Measurements from ENCODE around the gene MASP1.

MASP1 gene

GRCh38 chr3:187314176-187314575 lies 22.6 kb upstream of the MASP1 start:
- DNase-seq, result no peak
- no peaks in the 10 kb centered on the region for H3K36me3 Mint-ChIP-seq (ENCODE audit: insufficient read depth)
- H3K4me1 Mint-ChIP-seq (ENCODE audit: low read depth in 2 of 2), result peaks cover 6 to 7% of the 10 kb centered on the region in 2 donors
- no peak overlapping the region for H3K4me3 Mint-ChIP-seq
- ATAC-seq (replicated peaks), result no peak
- H3K27me3 Mint-ChIP-seq, result peaks cover 71 to 73% of the 10 kb centered on the region in 2 donors
- H3K9me3 Mint-ChIP-seq, result no peaks in the 10 kb centered on the region
- H3K27ac Mint-ChIP-seq, result no peak overlapping the region

- ATAC-seq (replicated peaks) (no peak), DNase-seq (no peak)
- Mint-ChIP-seq H3K27me3 (peaks cover 45 to 53% of the 10 kb centered on the region in 2 donors), H3K27ac (no peak overlapping the region), H3K9me3 (no peaks in the 10 kb centered on the region), H3K4me1 (ENCODE audit: low read depth in 2 of 2) (no peaks in the 10 kb centered on the region), H3K36me3 (ENCODE audit: insufficient read depth) (no peaks in the 10 kb centered on the region), H3K4me3 (no peak overlapping the region)
Observed at GRCh38 chr3:187310954-187311470, 19.5 kb upstream of the MASP1 start.

DNA sequence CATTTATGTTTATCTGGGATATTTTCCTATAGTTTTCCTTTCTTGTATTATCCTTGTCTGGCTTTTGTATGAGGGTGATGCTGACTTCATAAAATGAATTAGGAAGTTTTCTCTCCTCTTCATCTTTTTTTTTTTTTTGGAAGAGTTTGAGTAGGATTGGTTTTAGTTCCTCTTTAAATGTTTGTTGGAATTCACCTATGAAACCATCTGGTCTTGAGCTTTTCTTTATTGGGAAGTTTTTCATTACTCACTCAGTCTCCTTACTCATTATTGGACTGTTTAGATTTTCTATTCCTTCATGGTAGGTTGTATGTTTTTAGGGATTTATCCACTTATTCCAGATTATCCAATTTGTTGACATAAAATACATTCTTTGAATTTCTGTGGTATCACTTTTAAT lies 18.7 kb upstream of the MASP1 start:
- Mint-ChIP-seq H3K27ac (no peak overlapping the region), H3K9me3 (no peaks in the 10 kb centered on the region), H3K4me1 (ENCODE audit: low read depth in 2 of 2) (no peaks in the 10 kb centered on the region), H3K36me3 (ENCODE audit: insufficient read depth) (no peaks in the 10 kb centered on the region), H3K27me3 (peaks cover 44 to 51% of the 10 kb centered on the region in 2 donors), H3K4me3 (no peak overlapping the region)
- DNase-seq (no peak), ATAC-seq (replicated peaks) (no peak)

GRCh38 chr3:187305881-187306280 lies 14.3 kb upstream of the MASP1 start:
- DNase-seq (no peak), ATAC-seq (replicated peaks) (no peak)
- H3K27me3 Mint-ChIP-seq, result peaks cover 22 to 40% of the 10 kb centered on the region in 2 donors
- H3K27ac Mint-ChIP-seq, result no peak overlapping the region
- no peaks in the 10 kb centered on the region for H3K9me3 Mint-ChIP-seq
- no peaks in the 10 kb centered on the region for H3K4me1 Mint-ChIP-seq (ENCODE audit: low read depth in 2 of 2)
- no peak overlapping the region for H3K4me3 Mint-ChIP-seq
- H3K36me3 Mint-ChIP-seq (ENCODE audit: insufficient read depth), result no peaks in the 10 kb centered on the region

- Mint-ChIP-seq H3K27ac (no peak overlapping the region), H3K4me3 (no peak overlapping the region), H3K4me1 (ENCODE audit: low read depth in 2 of 2) (no peaks in the 10 kb centered on the region), H3K9me3 (no peaks in the 10 kb centered on the region), H3K36me3 (ENCODE audit: insufficient read depth) (no peaks in the 10 kb centered on the region), H3K27me3 (peaks cover 21 to 23% of the 10 kb centered on the region in 2 donors)
- ATAC-seq (replicated peaks) (no peak), DNase-seq (no peak)
Observed at GRCh38 chr3:187299611-187300010, 8.1 kb upstream of the MASP1 start.

- no peaks in the 10 kb centered on the region for H3K9me3 Mint-ChIP-seq
Observed at GRCh38 chr3:187296911-187297310, 5.4 kb upstream of the MASP1 start.

DNA sequence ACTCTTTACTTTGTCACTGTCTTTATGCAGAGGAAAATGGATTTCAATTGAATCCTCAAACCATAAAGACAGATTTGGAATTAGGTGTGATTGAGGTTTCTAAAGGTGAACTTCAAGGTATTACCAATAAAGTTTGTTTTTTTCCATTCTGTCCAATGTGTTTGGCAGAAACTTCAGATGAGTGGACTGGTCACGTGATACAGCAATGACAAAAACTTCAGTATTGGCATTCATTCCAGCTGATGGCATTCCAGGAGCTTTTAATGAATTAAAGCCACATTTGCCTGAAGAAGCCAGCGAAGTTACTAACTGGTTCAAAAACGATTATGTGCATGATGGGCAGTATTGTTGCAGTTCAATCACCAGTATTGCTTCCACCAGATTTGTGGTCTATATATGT lies 4.5 kb upstream of the MASP1 start:
- no peaks in the 10 kb centered on the region for H3K9me3 Mint-ChIP-seq
- no peaks in the 10 kb centered on the region for H3K36me3 Mint-ChIP-seq (ENCODE audit: insufficient read depth)
- no peak overlapping the region for H3K27ac Mint-ChIP-seq
- H3K27me3 Mint-ChIP-seq, result peaks cover 5 to 27% of the 10 kb centered on the region in 2 donors
- H3K4me1 Mint-ChIP-seq (ENCODE audit: low read depth in 2 of 2), result no peaks in the 10 kb centered on the region
- no peak for ATAC-seq (replicated peaks)
- no peak overlapping the region for H3K4me3 Mint-ChIP-seq
- no peak for DNase-seq

More at GRCh38 chr3:187296911-187297310, 5.4 kb upstream of the MASP1 start:
- no peaks in the 10 kb centered on the region for H3K36me3 Mint-ChIP-seq (ENCODE audit: insufficient read depth)
- DNase-seq (no peak), ATAC-seq (replicated peaks) (no peak)
- H3K4me1 Mint-ChIP-seq (ENCODE audit: low read depth in 2 of 2), result no peaks in the 10 kb centered on the region
- H3K4me3 Mint-ChIP-seq, result no peak overlapping the region
- H3K27ac Mint-ChIP-seq, result no peak overlapping the region
- peaks cover 12 to 19% of the 10 kb centered on the region in 2 donors for H3K27me3 Mint-ChIP-seq

GRCh38 chr3:187295316-187296034 lies 3.9 kb upstream of the MASP1 start:
- Mint-ChIP-seq H3K27me3 (peaks cover 5 to 28% of the 10 kb centered on the region in 2 donors), H3K9me3 (no peaks in the 10 kb centered on the region), H3K4me1 (ENCODE audit: low read depth in 2 of 2) (no peaks in the 10 kb centered on the region), H3K27ac (no peak overlapping the region), H3K36me3 (ENCODE audit: insufficient read depth) (no peaks in the 10 kb centered on the region), H3K4me3 (no peak overlapping the region)
- no peak for ATAC-seq (replicated peaks)
- no peak for DNase-seq

GRCh38 chr3:187293516-187294430 lies 2.2 kb upstream of the MASP1 start:
- H3K36me3 Mint-ChIP-seq (ENCODE audit: insufficient read depth), result no peaks in the 10 kb centered on the region
- ATAC-seq (replicated peaks) (no peak), DNase-seq (no peak)
- H3K9me3 Mint-ChIP-seq, result no peaks in the 10 kb centered on the region
- H3K27ac Mint-ChIP-seq, result no peak overlapping the region
- H3K4me1 Mint-ChIP-seq (ENCODE audit: low read depth in 2 of 2), result no peaks in the 10 kb centered on the region
- no peak overlapping the region for H3K4me3 Mint-ChIP-seq
- H3K27me3 Mint-ChIP-seq, result peaks cover 9 to 35% of the 10 kb centered on the region in 2 donors

DNA sequence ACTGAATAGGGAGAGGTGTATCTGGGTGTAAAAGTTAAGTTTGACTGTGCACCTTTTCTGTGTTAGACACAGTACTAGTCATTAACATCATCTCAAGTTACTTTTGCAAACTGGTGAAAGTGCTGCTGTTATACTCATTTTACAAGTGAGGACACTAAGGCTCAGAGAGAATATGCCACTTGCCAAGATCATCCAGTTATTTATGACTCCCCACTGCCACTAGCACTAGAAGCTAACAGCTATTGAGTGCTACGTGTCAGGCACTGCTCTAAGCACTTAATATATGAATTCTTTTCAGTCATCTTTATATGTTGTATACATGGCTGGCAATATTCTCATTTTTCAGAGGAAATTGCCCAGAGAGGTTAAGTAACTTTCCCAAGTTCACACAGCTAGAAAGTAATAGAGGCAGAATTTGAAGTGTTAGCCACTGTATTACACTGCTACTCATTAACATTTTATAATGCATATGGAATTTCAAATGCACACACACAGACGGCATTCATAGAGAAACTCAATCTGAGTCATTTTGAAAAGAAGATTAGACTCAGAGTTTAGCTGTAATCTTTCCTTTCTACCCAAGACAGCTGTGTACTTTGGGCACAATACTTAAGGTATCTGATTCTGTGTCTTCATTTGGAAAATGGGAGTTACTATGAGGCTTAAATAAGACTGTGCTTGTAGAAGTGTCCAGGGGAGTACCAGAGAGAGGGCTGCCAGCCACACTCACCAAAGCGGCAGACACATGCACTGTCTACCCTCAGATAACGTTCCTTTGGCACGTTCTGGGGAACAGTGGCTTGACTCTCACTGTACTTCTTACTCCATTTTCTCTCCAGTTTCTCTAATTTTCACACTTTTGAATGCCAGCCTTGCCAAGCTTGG lies 1.3 kb upstream of the MASP1 start:
- DNase-seq (no peak), ATAC-seq (replicated peaks) (no peak)
- H3K9me3 Mint-ChIP-seq, result no peaks in the 10 kb centered on the region
- no peak overlapping the region for H3K4me3 Mint-ChIP-seq
- H3K27ac Mint-ChIP-seq, result no peak overlapping the region
- H3K4me1 Mint-ChIP-seq (ENCODE audit: low read depth in 2 of 2), result no peaks in the 10 kb centered on the region
- H3K36me3 Mint-ChIP-seq (ENCODE audit: insufficient read depth), result no peaks in the 10 kb centered on the region
- peaks cover 9 to 35% of the 10 kb centered on the region in 2 donors for H3K27me3 Mint-ChIP-seq

GRCh38 chr3:187292181-187292580 lies 644 bp upstream of the MASP1 start:
- Mint-ChIP-seq H3K4me3 (no peak overlapping the region), H3K27ac (no peak overlapping the region), H3K36me3 (ENCODE audit: insufficient read depth) (no peaks in the 10 kb centered on the region), H3K9me3 (no peaks in the 10 kb centered on the region), H3K27me3 (peaks cover 11 to 35% of the 10 kb centered on the region in 2 donors), H3K4me1 (ENCODE audit: low read depth in 2 of 2) (no peaks in the 10 kb centered on the region)
- no peak for DNase-seq
- no peak for ATAC-seq (replicated peaks)

DNA sequence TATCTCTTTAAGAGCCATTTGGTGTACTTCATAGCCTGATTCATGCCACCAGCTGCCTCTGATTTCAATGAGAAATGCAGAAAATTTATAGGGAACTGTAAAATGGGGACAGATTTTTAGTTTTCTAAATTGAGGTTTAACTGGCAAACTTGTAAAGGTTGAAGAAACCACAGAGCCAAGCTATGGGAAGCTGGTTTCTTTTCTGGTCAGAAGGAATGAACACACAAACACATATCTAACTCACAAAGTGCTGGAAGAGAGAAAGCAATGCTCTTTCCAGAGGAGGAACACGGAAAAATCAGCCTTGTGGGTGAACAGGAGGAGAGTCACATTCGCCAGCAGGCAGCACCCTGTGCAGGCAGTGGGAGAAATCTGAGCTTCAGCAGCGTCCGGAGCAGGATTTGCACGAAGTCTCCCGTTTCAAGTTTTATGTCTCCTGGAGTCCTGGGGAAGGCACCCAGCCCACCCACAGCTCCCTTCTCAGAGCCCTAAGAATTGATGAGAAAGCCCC lies 481 bp downstream of the MASP1 start:
- DNase-seq, result no peak
- Mint-ChIP-seq H3K9me3 (no peaks in the 10 kb centered on the region), H3K27ac (no peak overlapping the region), H3K36me3 (ENCODE audit: insufficient read depth) (no peaks in the 10 kb centered on the region), H3K27me3 (peaks cover 16 to 43% of the 10 kb centered on the region in 2 donors), H3K4me3 (no peak overlapping the region), H3K4me1 (ENCODE audit: low read depth in 2 of 2) (no peaks in the 10 kb centered on the region)
- ATAC-seq (replicated peaks), result no peak

- no peak for DNase-seq
- Mint-ChIP-seq H3K4me1 (ENCODE audit: low read depth in 2 of 2) (no peaks in the 10 kb centered on the region), H3K36me3 (ENCODE audit: insufficient read depth) (no peaks in the 10 kb centered on the region), H3K27me3 (peaks cover 16 to 43% of the 10 kb centered on the region in 2 donors), H3K9me3 (no peaks in the 10 kb centered on the region), H3K27ac (no peak overlapping the region), H3K4me3 (no peak overlapping the region)
- ATAC-seq (replicated peaks), result no peak
Observed at GRCh38 chr3:187290503-187290902, 1.0 kb downstream of the MASP1 start.

Measured in effector memory CD8-positive, alpha-beta T cell (primary cell).